Activated T-cell treated with anti-CD3 and anti-CD28 coated beads for 4 hours (primary cell): ENCODE results near the gene TENM3.

Experiments used
- DNase-seq: peaks from one replicate; pipeline ENCODE4 v3.0.0-alpha.2; 2020

The TENM3 gene

DNA sequence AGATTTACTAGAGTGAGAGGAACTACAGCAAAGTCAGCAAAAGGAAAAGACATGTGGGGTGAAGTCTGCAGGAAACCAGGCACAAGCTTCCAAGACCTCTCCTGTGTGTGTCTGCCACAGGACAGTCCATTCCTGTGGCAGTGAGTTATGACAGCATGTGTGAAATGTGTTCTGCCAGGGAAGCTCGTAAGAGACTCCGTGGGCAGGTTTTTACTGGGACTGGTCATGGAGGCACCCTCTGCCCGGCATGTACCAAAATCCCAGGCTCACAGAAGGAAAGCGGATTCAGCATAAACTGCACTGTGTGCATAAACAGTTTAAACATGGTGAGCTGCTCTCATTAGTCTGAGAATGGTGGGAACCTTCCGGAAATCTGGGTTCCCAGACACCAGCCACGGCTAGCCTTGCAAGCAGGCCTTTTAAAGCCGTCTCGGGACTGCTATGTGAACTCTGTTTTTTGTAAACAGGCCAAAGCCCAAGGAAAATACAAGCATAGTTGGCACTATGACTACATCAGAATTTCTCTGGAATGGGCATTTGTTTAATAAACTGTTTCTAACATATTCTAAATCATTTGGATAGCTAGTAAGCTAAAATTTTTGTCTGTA lies 288.5 kb downstream of the TENM3 start:
- no peak for DNase-seq

- DNase-seq, result no peak
Observed at GRCh38 chr4:182532441-182532840, 289.2 kb downstream of the TENM3 start.

DNA sequence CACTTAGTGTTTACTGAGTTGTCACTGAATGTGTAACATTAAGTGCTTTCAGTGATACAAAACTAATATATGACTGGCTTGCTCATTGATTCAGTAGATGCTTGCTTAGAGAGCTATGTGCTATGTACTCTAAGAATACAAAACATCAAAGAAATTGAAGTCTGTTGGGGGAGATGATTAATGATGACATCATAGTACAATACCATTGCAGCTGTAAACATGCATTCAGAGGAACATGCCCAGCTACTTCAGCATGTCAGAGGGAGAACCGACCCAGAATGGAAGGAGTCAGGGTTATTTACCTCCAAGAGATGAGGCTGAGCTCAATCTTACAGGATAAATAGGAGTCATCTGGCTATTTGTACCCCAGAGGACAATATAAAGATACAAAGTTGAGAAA lies 290.8 kb downstream of the TENM3 start:
- DNase-seq, result no peak

- DNase-seq, result no peak
Observed at GRCh38 chr4:182536221-182536811, 293.1 kb downstream of the TENM3 start.

GRCh38 chr4:182537031-182537795 lies 294.0 kb downstream of the TENM3 start:
- DNase-seq, result no peak

DNA sequence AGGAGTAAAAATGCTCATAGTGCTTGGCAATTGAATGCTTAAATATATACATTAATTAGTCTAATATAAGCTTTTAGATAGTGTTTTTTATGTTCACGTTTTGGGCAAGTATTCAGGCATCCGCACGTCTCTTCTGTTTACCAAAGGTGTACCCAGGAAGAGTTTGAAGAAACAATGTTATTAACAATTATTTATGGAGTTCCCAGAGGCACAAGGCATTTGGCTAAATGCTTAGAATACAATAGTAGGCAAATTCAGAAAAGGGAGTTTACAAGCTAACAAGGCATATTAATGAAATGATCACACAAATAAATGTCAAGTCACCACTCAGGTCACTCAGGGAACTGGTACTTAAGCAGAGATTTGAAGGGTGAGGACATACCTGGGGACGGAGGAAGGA lies 294.8 kb downstream of the TENM3 start:
- DNase-seq, result no peak

DNA sequence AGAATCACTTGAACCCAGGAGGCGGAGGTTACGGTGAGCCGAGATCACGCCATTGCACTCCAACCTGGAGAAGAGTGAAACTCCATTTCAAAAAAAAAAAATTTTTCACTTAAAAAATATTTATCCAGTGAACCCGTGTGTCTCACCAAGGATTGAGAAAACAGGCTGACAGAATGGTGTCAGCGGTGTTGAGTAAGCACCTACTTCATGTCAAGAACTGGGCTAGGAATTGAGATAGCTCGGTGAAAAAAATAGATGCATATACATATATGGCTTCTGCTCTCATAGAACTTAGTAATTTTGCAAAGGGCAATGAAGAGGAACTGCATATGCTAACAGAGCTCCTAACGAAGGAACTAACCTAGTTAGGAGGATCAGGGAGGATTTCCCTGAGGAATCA lies 297.3 kb downstream of the TENM3 start:
- DNase-seq, result no peak

DNA sequence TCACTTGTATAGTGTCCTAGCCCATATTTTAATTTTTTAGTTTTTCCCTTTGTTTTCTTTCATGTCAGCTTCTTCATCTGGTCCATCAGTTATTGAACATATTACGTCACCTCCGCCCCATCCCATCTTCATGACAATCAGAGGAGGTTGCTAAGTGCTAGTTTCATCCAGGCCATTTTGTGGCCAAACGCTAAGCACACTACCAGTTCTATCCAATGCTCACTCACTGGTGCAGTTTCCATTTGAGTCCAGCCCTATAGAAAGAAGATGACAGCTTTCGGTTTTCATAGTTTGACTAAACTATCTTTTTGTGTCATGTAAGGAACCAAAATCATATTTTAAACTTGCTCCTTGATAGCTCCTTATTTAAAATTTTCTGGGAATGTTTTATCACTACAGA lies 304.2 kb downstream of the TENM3 start:
- no peak for DNase-seq

DNA sequence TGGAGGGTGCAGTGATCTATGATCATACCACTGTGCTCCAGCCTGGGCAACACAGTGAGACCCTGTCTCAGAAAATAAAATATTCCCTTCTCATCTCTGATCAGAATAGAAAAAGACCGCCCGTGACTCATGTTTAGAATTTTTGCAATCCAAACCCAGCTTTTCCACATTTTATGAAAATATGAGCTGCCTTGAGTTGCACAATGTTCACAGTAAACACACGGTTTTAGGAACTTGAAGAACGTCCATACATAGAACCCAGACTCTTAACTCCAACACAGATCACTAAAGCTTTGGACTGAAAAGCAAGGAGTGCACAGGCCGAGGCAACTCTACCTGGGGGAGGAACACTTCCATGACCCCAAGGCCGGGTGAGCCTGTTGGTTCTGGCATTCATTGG lies 305.0 kb downstream of the TENM3 start:
- DNase-seq, result no peak

DNA sequence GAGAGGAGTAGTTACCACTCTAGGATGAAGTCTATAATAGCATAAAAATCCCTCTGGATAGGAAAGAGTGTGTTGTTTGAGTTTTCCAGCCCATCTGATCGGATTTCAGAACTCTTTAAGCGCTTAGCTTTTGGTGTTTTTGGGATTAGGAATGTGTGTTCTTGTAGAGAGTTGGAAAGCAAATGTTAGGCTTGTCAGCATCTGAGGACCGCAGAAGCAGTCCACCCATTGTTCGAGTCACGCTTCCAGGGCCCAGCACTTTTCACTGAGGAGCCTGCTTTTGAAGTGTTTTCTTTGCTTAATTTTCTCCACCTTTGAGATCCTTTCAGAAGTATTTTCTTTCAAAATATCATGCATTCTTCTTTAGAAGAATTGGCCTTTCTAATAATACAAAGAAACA lies 306.2 kb downstream of the TENM3 start:
- no peak for DNase-seq

- DNase-seq, result no peak
Observed at GRCh38 chr4:182552948-182553347, 309.7 kb downstream of the TENM3 start.

- DNase-seq, result no peak
Observed at GRCh38 chr4:182553653-182554052, 310.5 kb downstream of the TENM3 start.

DNA sequence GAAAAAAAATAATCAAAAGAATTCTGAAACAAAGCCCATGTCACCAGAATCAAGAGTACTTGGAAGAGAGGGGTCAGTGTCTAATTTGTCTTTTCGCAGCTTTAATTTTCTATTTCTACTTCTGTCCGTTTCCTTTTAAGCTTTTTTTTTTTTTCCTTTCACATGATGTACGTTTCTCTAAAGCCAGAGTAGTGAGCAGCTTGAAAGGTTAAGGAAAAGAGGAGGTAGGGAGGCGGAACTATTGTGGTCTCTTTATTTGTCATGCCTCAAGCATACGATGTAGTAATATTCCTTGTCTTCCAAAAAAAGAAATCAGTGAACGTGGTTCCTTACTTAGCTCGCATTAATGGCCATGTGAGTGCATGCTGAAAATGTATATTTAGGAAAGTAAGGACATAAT lies 311.5 kb downstream of the TENM3 start:
- DNase-seq, result no peak

DNA sequence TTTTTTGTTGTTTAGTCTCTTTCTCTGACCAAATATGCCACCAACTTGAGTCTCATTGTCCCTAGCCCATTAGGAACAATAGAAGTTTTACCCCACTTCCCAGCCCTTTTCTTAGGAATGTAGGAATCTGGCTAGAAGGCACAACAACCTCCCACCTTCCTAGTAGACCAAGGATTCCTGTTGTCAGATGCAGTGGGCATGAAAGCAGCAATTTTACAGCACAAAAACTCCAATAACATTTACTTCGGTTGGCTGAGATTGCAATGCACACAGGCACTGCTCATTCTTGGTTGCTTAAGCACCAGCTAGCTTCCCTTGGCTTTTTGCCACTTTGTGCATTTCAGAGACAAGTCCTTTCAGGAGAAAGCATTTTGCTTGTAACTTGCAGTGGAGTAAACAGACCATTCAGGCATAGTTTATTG lies 312.8 kb downstream of the TENM3 start:
- DNase-seq, result no peak

DNA sequence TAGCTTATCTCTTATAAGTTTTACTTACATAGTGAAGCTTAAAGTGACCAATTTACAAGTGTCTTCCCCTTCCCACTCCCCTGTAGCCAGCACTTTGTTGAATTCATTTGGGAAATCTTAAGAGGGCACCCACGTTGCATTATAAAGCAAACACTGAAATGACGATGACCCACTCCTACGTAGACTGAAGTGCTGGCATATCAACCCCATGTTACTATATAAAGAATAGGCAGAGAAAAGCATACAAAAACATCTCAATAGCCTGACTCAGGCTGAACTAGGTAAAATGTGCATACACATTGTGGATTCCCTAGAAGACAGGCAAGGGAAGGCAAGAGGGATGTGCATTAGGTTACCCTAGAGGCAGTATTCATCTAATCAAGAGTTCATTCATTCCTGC lies 313.4 kb downstream of the TENM3 start:
- DNase-seq, result no peak

GRCh38 chr4:182560358-182560757 lies 317.2 kb downstream of the TENM3 start:
- no peak for DNase-seq

- no peak for DNase-seq
Observed at GRCh38 chr4:182562350-182562749, 319.1 kb downstream of the TENM3 start.

- DNase-seq, result no peak
Observed at GRCh38 chr4:182564724-182565369, 321.6 kb downstream of the TENM3 start.

DNA sequence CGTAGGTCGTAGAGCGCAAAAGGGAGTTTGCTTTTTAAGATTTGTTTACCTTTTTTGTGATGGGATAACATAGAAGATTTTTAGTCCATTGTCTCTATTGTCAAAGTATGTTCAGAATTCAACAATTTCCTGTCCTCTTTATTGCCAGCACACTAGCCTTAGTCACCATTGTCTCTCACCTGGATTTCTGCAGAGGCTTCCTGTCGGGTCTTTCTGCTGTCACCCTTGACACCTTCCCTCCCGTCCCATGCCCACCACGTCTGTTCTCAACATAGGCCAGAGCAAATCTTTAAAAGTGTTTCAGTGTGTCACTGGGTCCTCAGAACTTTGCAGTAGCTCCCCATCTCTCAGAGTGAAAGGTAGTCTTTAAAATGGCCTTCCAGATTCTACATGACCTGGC lies 323.9 kb downstream of the TENM3 start:
- DNase-seq, result no peak

- DNase-seq, result no peak
Observed at GRCh38 chr4:182569561-182569960, 326.4 kb downstream of the TENM3 start.

GRCh38 chr4:182574706-182575105 lies 331.5 kb downstream of the TENM3 start:
- no peak for DNase-seq

GRCh38 chr4:182575225-182575624 lies 332.0 kb downstream of the TENM3 start:
- DNase-seq, result no peak

DNA sequence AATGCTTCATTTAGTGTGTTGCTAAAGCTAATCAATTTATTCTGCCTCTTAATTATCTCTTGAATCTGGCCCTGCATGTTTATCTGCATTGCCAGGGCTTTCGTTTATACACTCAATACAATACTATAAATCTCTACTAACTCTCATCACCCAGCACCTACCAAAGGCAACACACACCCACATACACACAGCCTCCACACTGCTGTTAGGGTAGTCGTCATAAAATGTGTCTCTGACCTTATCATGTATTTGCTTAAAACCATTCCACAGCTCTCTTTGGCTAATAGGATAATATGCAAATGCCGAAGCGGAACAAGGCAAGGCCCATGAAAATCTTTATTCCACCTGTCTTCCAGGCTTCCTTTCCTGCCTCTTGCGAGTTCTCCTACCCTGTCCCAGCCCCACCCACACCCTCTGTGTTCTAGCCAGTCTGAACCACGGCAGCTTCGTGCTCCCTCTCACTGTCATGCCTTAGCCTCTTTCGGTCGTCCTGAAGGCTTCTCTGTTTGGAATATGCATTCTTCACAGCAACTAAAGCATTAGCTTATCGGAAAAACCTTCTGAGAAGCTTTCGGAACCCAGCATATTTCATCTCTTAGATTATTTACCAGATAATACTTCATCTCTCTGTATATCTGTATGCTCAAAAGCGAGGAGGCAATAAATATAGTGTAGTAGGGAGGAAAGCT lies 333.5 kb downstream of the TENM3 start:
- DNase-seq, result no peak
